Right lobe of liver (tissue), 4 donors: ENCODE data around the gene PIEZO2.

Experiments used
- CTCF ChIP-seq, 4 donors: fragments of 200-600 bp in 3 of 4; fragments of 450-650 bp in 1 of 4; IDR thresholded peaks; one replicate each; pipeline versions ENCODE4 v1.5.1 to v1.8.0; 2016 to 2022; ENCODE audit warnings: antibody characterized with exemption in 4 of 4, mild to moderate bottlenecking in 2 of 4
- POLR2A ChIP-seq: fragments of 450-650 bp; IDR thresholded peaks from one replicate; pipeline ENCODE4 v1.6.1; 2017; ENCODE audit warnings: antibody characterized with exemption, mild to moderate bottlenecking
- donor health status: DM: no; HTN: no; CAD: no.
- donor health status: DM: no; HTN: no; CAD: no.
- donor health status: DM: no; HTN: yes; CAD: no.

DNA sequence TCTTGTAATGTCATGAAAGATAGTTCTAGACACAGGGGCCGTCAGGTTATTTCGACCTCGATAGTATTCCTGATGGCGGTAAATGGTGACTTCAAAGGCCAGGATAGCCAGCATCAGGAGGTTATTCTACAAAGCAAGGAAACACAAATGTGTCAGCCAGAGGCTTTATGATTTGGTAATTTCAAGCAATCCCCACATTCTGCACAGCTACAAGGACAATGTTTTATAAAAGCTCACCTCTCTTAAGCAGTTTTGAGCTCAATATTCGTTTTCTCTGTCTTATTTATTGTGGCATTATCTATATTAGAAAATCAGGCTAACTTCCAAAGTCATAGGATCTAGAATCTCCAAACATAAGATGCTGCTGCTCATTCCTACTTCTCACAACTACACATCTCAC, 388.4 kb downstream of the PIEZO2 start:
- TF ChIP-seq CTCF (IDR thresholded peaks at IDR 0.05) (no peak), POLR2A (no peak)
